ENCODE data around the gene CT47A7.
"Not testable (repeated sequence)": the region's sequence is repeated elsewhere in the genome, so short reads cannot be mapped to it uniquely, and the experiment has no call there.

CT47A7 gene

GRCh38 chrX:120956500-120956899 lies at the start of gene CT47A7:
CT47A7 (minus strand) TSS chrX:120956600; CDS start chrX:120956345, 255 bp downstream.
- DNase-seq: not testable (repeated sequence)

DNA sequence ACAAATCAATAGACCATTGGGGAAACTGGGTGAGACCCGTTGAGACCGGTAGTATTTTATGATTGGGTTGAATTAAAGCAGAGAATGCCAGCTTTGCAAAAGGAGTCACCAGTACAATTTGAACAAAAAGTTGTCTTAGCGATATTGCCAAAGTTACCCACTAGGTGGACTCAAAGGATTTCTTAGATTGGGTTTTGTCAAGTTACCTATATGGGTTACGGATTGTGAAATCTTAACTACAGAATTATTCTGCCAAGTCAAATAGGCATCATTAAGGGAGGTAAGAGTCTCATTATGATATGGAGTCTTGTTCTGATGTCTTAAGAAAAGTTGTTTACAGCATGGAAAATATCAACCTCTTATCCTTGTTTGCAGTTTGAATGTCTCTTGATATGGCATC lies 44.2 kb upstream of the CT47A7 start:
- peak; percentile 49 for DNase-seq

GRCh38 chrX:120999413-120999812 lies 43.0 kb upstream of the CT47A7 start:
- DNase-seq: no peak

DNA sequence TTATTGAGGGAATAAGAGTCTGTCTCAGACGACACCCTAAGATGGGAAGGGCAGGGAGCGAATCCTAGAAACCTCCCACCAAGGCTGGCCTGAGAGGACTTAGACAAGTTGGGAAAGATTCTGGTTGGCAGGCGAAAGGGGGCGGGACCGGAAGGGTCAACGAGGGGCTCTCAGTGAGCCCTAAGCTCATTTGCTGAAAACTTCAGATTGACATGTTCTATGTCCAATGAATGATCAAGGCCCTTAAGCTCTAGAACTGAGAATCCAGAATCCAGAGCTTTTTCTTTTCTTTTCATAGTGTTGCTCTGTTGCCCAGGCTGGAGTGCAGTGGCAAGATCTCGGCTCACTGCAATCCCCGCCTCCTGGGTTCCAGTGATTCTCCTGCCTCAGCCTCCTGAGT lies 29.3 kb upstream of the CT47A7 start, which contains the start of gene CT47A1:
Gene CT47A1, minus strand, starts transcription at position 101 of the 400 bp plus-strand sequence. CDS start 231 bp downstream, outside the sequence.
- not testable (repeated sequence) for DNase-seq
